CD14-positive monocyte (primary cell): ENCODE results near the gene CYTL1. TPM values are rescaled to one million over a fixed set of nuclear protein-coding genes. Genes with fewer than 3 reads are reported as not detected.
A peak's percentile ranks its signal among the peaks of the same experiment; 100 is the strongest.

Experiments used
- DNase-seq, 3 donors: peaks; one replicate each; pipeline ENCODE4 v3.0.0-alpha.2; 2011 to 2022
- H2AFZ ChIP-seq: 2 replicates; pipeline ENCODE4 v1.6.0; 2012; ENCODE audit warnings: mild to moderate bottlenecking, low read depth, low read length, inconsistent platforms; ENCODE audit not compliant: insufficient read depth, poor library complexity, severe bottlenecking
- H3K27ac ChIP-seq, 2 donors: 1 replicate in 1 of 2; 2 replicates in 1 of 2; pipeline ENCODE4 v1.5.1; 2012 to 2013; ENCODE audit warnings: low read length in 2 of 2, control low read depth in 1 of 2, inconsistent platforms in 1 of 2, low read depth in 1 of 2, mild to moderate bottlenecking in 1 of 2
- H3K27me3 ChIP-seq, 2 donors: one replicate each; pipeline versions ENCODE4 v1.6.0 to v1.6.1; 2011 to 2013; ENCODE audit warnings: low read length in 2 of 2; ENCODE audit not compliant: control insufficient read depth in 2 of 2, insufficient read depth in 2 of 2
- H3K36me3 ChIP-seq, 2 donors: replicated peaks in 1 of 2; 1 replicate in 1 of 2; 2 replicates in 1 of 2; pipeline versions ENCODE4 v1.5.1 to v1.6.1; 2012 to 2013; ENCODE audit warnings: low read length in 2 of 2, control low read depth in 1 of 2, inconsistent platforms in 1 of 2, mild to moderate bottlenecking in 1 of 2; ENCODE audit not compliant: insufficient read depth in 2 of 2, control insufficient read depth in 1 of 2
- H3K4me1 ChIP-seq, 2 donors: 1 replicate in 1 of 2; 2 replicates in 1 of 2; pipeline versions ENCODE4 v1.5.1 to v1.6.1; 2012 to 2013; ENCODE audit warnings: low read length in 2 of 2, control low read depth in 1 of 2, inconsistent platforms in 1 of 2, mild to moderate bottlenecking in 1 of 2, moderate library complexity in 1 of 2; ENCODE audit not compliant: insufficient read depth in 2 of 2, control insufficient read depth in 1 of 2
- H3K4me2 ChIP-seq: replicated peaks from 2 replicates; pipeline ENCODE3; 2012; ENCODE audit warnings: low read length, moderate library complexity, mild to moderate bottlenecking; ENCODE audit not compliant: poor library complexity, severe bottlenecking; ENCODE audit errors: extremely low read depth
- H3K4me3 ChIP-seq, 3 experiments: fragments of 200-600 bp in 1 of 3; sonication (generic) in 1 of 3; replicated peaks in 1 of 3; 1 replicate in 2 of 3; 2 replicates in 1 of 3; pipeline ENCODE4 v1.5.1; 2011 to 2013; ENCODE audit warnings: low read length in 3 of 3, mild to moderate bottlenecking in 3 of 3, control low read depth in 2 of 3, low read depth in 2 of 3, inconsistent platforms in 1 of 3, moderate library complexity in 1 of 3
- H3K79me2 ChIP-seq: 2 replicates; pipeline ENCODE4 v1.6.0; 2012; ENCODE audit warnings: mild to moderate bottlenecking, control low read depth, inconsistent platforms, low read length, moderate library complexity; ENCODE audit not compliant: insufficient read depth
- H3K9ac ChIP-seq: 2 replicates; pipeline ENCODE4 v1.6.0; 2017; ENCODE audit warnings: low read length, mild to moderate bottlenecking; ENCODE audit not compliant: insufficient read depth, poor library complexity, severe bottlenecking
- H3K9me3 ChIP-seq, 2 donors: replicated peaks in 1 of 2; 1 replicate in 1 of 2; 2 replicates in 1 of 2; pipeline versions ENCODE4 v1.5.1 to v1.6.1; 2012 to 2013; ENCODE audit warnings: low read length in 2 of 2, control low read depth in 1 of 2; ENCODE audit not compliant: control insufficient read depth in 1 of 2, insufficient read depth in 1 of 2
- H4K20me1 ChIP-seq: 2 replicates; pipeline ENCODE4 v1.6.0; 2012; ENCODE audit warnings: mild to moderate bottlenecking, low read length, control low read depth, moderate library complexity; ENCODE audit not compliant: insufficient read depth
- H3K27ac Mint-ChIP-seq, 7 donors: one replicate each; pipeline ENCODE4 v1.8.0; 2020; ENCODE audit warnings: mild to moderate bottlenecking in 7 of 7, mixed read lengths in 7 of 7, moderate library complexity in 6 of 7, inconsistent platforms in 2 of 7
- H3K27me3 Mint-ChIP-seq, 3 donors: one replicate each; pipeline ENCODE4 v1.8.0; 2021 to 2022; ENCODE audit warnings: low read depth in 3 of 3, mild to moderate bottlenecking in 3 of 3, mixed read lengths in 3 of 3, moderate library complexity in 3 of 3, inconsistent platforms in 1 of 3
- H3K36me3 Mint-ChIP-seq, 2 donors: one replicate each; pipeline ENCODE4 v1.8.0; 2020; ENCODE audit warnings: mixed read lengths in 2 of 2, inconsistent platforms in 1 of 2, mild to moderate bottlenecking in 1 of 2
- H3K4me1 Mint-ChIP-seq: one replicate; pipeline ENCODE4 v1.8.0; 2020; ENCODE audit warnings: mild to moderate bottlenecking, mixed read lengths
- H3K4me3 Mint-ChIP-seq, 2 donors: one replicate each; pipeline ENCODE4 v1.8.0; 2020; ENCODE audit warnings: mild to moderate bottlenecking in 2 of 2, mixed read lengths in 2 of 2, moderate library complexity in 1 of 2
- H3K9me3 Mint-ChIP-seq, 7 donors: one replicate each; pipeline ENCODE4 v1.8.0; 2020 to 2022; ENCODE audit warnings: mixed read lengths in 7 of 7, mild to moderate bottlenecking in 6 of 7, moderate library complexity in 6 of 7, inconsistent platforms in 2 of 7
- WGBS: methylation state at CpG from one replicate; pipeline ENCODE4 v1.1.5; 2013; ENCODE audit warnings: missing lambda C conversion rate; ENCODE audit not compliant: insufficient coverage; 5-methylcytosine and 5-hydroxymethylcytosine counted together
- intact Hi-C, 2 donors: fragments of 100-400 bp; cut with micrococcal nuclease; formaldehyde crosslinking; loops; one replicate each; pipeline versions ENCODE4 v1.15.0 to v1.15.1; 2023
- polyA plus RNA-seq, 3 donors: library from polyadenylated mRNA; depleted of rRNA in 1 of 3; unstranded in 2 of 3; stranded (reverse) in 1 of 3; fragments of 300-500 nt in 2 of 3; fragments of >200 nt in 1 of 3; fragmentation: Illumina TruSeq in 2 of 3; gene quantifications; 1 replicate in 2 of 3; 2 replicates in 1 of 3; pipeline ENCODE4 v1.2.3, GENCODE V29; 2012 to 2021
- TF ChIP-seq, protein P1 (sequence below): fragments of 200-600 bp; IDR thresholded peaks from one replicate; pipeline ENCODE4 v1.8.0; 2022; ENCODE audit warnings: antibody characterized with exemption, mild to moderate bottlenecking

Gene CYTL1
- polyA plus RNA-seq, 3 donors, result 0.32 to 0.56 TPM; not detected in 1

- TF ChIP-seq, protein P1, sequence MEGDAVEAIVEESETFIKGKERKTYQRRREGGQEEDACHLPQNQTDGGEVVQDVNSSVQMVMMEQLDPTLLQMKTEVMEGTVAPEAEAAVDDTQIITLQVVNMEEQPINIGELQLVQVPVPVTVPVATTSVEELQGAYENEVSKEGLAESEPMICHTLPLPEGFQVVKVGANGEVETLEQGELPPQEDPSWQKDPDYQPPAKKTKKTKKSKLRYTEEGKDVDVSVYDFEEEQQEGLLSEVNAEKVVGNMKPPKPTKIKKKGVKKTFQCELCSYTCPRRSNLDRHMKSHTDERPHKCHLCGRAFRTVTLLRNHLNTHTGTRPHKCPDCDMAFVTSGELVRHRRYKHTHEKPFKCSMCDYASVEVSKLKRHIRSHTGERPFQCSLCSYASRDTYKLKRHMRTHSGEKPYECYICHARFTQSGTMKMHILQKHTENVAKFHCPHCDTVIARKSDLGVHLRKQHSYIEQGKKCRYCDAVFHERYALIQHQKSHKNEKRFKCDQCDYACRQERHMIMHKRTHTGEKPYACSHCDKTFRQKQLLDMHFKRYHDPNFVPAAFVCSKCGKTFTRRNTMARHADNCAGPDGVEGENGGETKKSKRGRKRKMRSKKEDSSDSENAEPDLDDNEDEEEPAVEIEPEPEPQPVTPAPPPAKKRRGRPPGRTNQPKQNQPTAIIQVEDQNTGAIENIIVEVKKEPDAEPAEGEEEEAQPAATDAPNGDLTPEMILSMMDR, result no peak
- peak; percentile 51 to 65 (median 62) for DNase-seq
- no peaks in the 10 kb centered on the region for H3K27me3 ChIP-seq
- no peaks in the 10 kb centered on the region for H4K20me1 ChIP-seq
- H3K9me3 ChIP-seq, result no peaks in the 10 kb centered on the region
- H3K9me3 Mint-ChIP-seq, result peaks cover 0 to 4% (median 0%) of the 10 kb centered on the region in 7 donors
- no peak overlapping the region for H3K4me3 ChIP-seq
- H3K27ac ChIP-seq, result peak overlapping the region; percentile 30 to 72
- no peaks in the 10 kb centered on the region for H3K27me3 Mint-ChIP-seq
- peaks cover 86 to 87% of the 10 kb centered on the region in 2 donors for H3K4me1 ChIP-seq
- H3K36me3 ChIP-seq, result no peaks in the 10 kb centered on the region
- H3K79me2 ChIP-seq, result peaks cover 19% of the 10 kb centered on the region
- peak overlapping the region; percentile 4 for H3K4me2 ChIP-seq
- intact Hi-C loops, result no loop called here
- WGBS, result 74% methylated on average over 6 of the region's 9 CpGs
- peak overlapping the region in 1 of 2 donors; percentile 35 for H3K4me3 Mint-ChIP-seq
- no peak overlapping the region for H3K9ac ChIP-seq
- peaks cover 86% of the 10 kb centered on the region for H3K4me1 Mint-ChIP-seq
- no peak overlapping the region for H2AFZ ChIP-seq
- peaks cover 3 to 7% of the 10 kb centered on the region in 2 donors for H3K36me3 Mint-ChIP-seq
- H3K27ac Mint-ChIP-seq, result peak overlapping the region; percentile 58 to 85 (median 75)
Observed at GRCh38 chr4:5040856-5041620, 21.8 kb upstream of the CYTL1 start.

- WGBS, result 92% methylated on average over 2 of the region's 7 CpGs
- Histone ChIP-seq H3K36me3 (no peaks in the 10 kb centered on the region), H2AFZ (no peak overlapping the region), H3K9me3 (no peaks in the 10 kb centered on the region), H3K4me3 (no peak overlapping the region), H3K27me3 (no peaks in the 10 kb centered on the region), H3K79me2 (peaks cover 19% of the 10 kb centered on the region), H3K27ac (peak overlapping the region in 1 of 2 donors; percentile 50), H3K4me1 (peaks cover 84 to 85% of the 10 kb centered on the region in 2 donors), H3K9ac (no peak overlapping the region), H4K20me1 (no peaks in the 10 kb centered on the region), H3K4me2 (no peak overlapping the region)
- intact Hi-C loops, result no loop called here
- peaks cover 83% of the 10 kb centered on the region for H3K4me1 Mint-ChIP-seq
- no peak overlapping the region for H3K4me3 Mint-ChIP-seq
- no peak for DNase-seq
- peak overlapping the region in 3 of 7 donors; percentile 7 to 87 (median 63) for H3K27ac Mint-ChIP-seq
- peaks cover 0 to 4% (median 0%) of the 10 kb centered on the region in 7 donors for H3K9me3 Mint-ChIP-seq
- peaks cover 6 to 11% of the 10 kb centered on the region in 2 donors for H3K36me3 Mint-ChIP-seq
- TF ChIP-seq, protein P1, result no peak
- no peaks in the 10 kb centered on the region for H3K27me3 Mint-ChIP-seq
Observed at GRCh38 chr4:5039800-5040199, 20.5 kb upstream of the CYTL1 start.
